Ishikawa (cell line): ENCODE measurements around the gene TMCO1.

Experiments used
- CEBPB ChIP-seq: IDR thresholded peaks from 2 replicates; pipeline ENCODE4 v1.6.1; 2012
- CREB1 ChIP-seq: IDR thresholded peaks from 2 replicates; pipeline ENCODE4 v1.6.1; 2012; ENCODE audit warnings: low read depth
- EGR1 ChIP-seq: IDR thresholded peaks from 2 replicates; pipeline ENCODE4 v1.6.1; 2012
- EP300 ChIP-seq: IDR thresholded peaks from 2 replicates; pipeline ENCODE4 v1.6.1; 2012; ENCODE audit warnings: borderline replicate concordance
- FOXM1 ChIP-seq: IDR thresholded peaks from 2 replicates; pipeline ENCODE4 v1.6.1; 2012; ENCODE audit warnings: low read depth, borderline replicate concordance
- MAX ChIP-seq: IDR thresholded peaks from 2 replicates; pipeline ENCODE4 v1.6.1; 2012
- NFIC ChIP-seq: IDR thresholded peaks from 2 replicates; pipeline ENCODE4 v1.6.1; 2012
- RAD21 ChIP-seq: IDR thresholded peaks from 2 replicates; pipeline ENCODE4 v1.6.1; 2012; ENCODE audit warnings: low read depth
- REST ChIP-seq: IDR thresholded peaks from 2 replicates; pipeline ENCODE4 v1.6.1; 2012; ENCODE audit warnings: low read depth, mild to moderate bottlenecking
- TAF1 ChIP-seq: IDR thresholded peaks from 2 replicates; pipeline ENCODE4 v1.6.1; 2012; ENCODE audit warnings: low read depth, mild to moderate bottlenecking
- TCF12 ChIP-seq: IDR thresholded peaks from 2 replicates; pipeline ENCODE4 v1.6.1; 2012; ENCODE audit warnings: low read depth
- TEAD4 ChIP-seq: IDR thresholded peaks from 2 replicates; pipeline ENCODE4 v1.6.1; 2012
- USF1 ChIP-seq: IDR thresholded peaks from 2 replicates; pipeline ENCODE4 v1.6.1; 2012
- YY1 ChIP-seq: IDR thresholded peaks from 2 replicates; pipeline ENCODE4 v1.6.1; 2012; ENCODE audit warnings: low read depth
- ZBTB7A ChIP-seq: IDR thresholded peaks from 2 replicates; pipeline ENCODE4 v1.6.1; 2012; ENCODE audit warnings: low read depth

The TMCO1 gene

GRCh38 chr1:165698761-165699052 is 70.0 kb downstream of the TMCO1 start:
- TF ChIP-seq EGR1 (no peak), RAD21 (no peak)

- TF ChIP-seq CEBPB, result no peak
- peak; percentile 79 for TF ChIP-seq MAX
- TF ChIP-seq YY1, result peak; percentile 53; the same call in 1 of the 2 replicates
- TF ChIP-seq TAF1, result peak; percentile 83
- no peak for TF ChIP-seq EGR1
- peak; percentile 26; the same call in 1 of the 2 replicates for TF ChIP-seq RAD21
Measured at GRCh38 chr1:165697881-165698760, 70.5 kb downstream of the TMCO1 start, which contains the start of gene ALDH9A1. ALDH9A1 (minus strand) TSS chr1:165698562; CDS start chr1:165698558, 4 bp downstream.

- TF ChIP-seq RAD21, result no peak
- no peak for TF ChIP-seq MAX
Measured at GRCh38 chr1:165697491-165697880, 71.2 kb downstream of the TMCO1 start.

- TF ChIP-seq TAF1 (no peak), YY1 (no peak), MAX (no peak)
Measured at GRCh38 chr1:165696625-165697100, 72.0 kb downstream of the TMCO1 start.

- TF ChIP-seq TEAD4 (no peak), MAX (no peak), EGR1 (no peak)
Measured at GRCh38 chr1:165695031-165695430, 73.6 kb downstream of the TMCO1 start.

GRCh38 chr1:165688046-165688445 is 80.6 kb downstream of the TMCO1 start:
- TF ChIP-seq NFIC (no peak), TEAD4 (no peak), USF1 (no peak), CREB1 (no peak), CEBPB (no peak), FOXM1 (no peak), EGR1 (no peak)

GRCh38 chr1:165686971-165687433 is 81.7 kb downstream of the TMCO1 start:
- no peak for TF ChIP-seq YY1
- TF ChIP-seq EP300, result no peak
- no peak for TF ChIP-seq CREB1
- TF ChIP-seq RAD21, result no peak

- TF ChIP-seq EGR1, result no peak
- TF ChIP-seq MAX, result no peak
- TF ChIP-seq TCF12, result no peak
- TF ChIP-seq CEBPB, result no peak
- no peak for TF ChIP-seq NFIC
- no peak for TF ChIP-seq CREB1
- TF ChIP-seq EP300, result no peak
- TF ChIP-seq FOXM1, result no peak
- TF ChIP-seq USF1, result no peak
- no peak for TF ChIP-seq YY1
- no peak for TF ChIP-seq ZBTB7A
- TF ChIP-seq TAF1, result no peak
- no peak for TF ChIP-seq RAD21
- no peak for TF ChIP-seq REST
- no peak for TF ChIP-seq TEAD4
Measured at GRCh38 chr1:165686121-165686970, 82.3 kb downstream of the TMCO1 start.
